Measurements from ENCODE around the gene MUTYH. TPM values are rescaled to one million over a fixed set of nuclear protein-coding genes. Genes with fewer than 3 reads are reported as not detected.

The MUTYH gene
- total and polyA plus RNA-seq, 9 donors, result 10.6 to 38.8 (median 25.3) TPM

- H3K4me3 ChIP-seq, result no peak overlapping the region
- TF ChIP-seq CTCF (IDR thresholded peaks at IDR 0.05), result no peak
- TF ChIP-seq EP300 (IDR thresholded peaks at IDR 0.05), result no peak
- TF ChIP-seq POLR2A (IDR thresholded peaks at IDR 0.05), result no peak
- intact Hi-C loops (cut with DNase I), result no loop called here
- H3K27me3 ChIP-seq, result no peaks in the 10 kb centered on the region
- no peaks in the 10 kb centered on the region for H3K9me3 ChIP-seq
- WGBS, 3 donors, result 41 to 44% (median 43%) methylated on average over 4 of the region's 4 CpGs
- DNase-seq, result no peak
- no peaks in the 10 kb centered on the region for H3K4me1 ChIP-seq (ENCODE audit: insufficient read depth)
- no peak overlapping the region for H3K27ac ChIP-seq
- no peaks in the 10 kb centered on the region for H3K36me3 ChIP-seq
Measured at GRCh38 chr1:45317166-45317565, 23.1 kb downstream of the MUTYH start.

GRCh38 chr1:45314266-45314665 lies 26.0 kb downstream of the MUTYH start:
- intact Hi-C loops (cut with DNase I), result no loop called here
- no peaks in the 10 kb centered on the region for H3K27me3 ChIP-seq
- H3K4me1 ChIP-seq (ENCODE audit: insufficient read depth), result no peaks in the 10 kb centered on the region
- no peak overlapping the region for H3K4me3 ChIP-seq
- no peaks in the 10 kb centered on the region for H3K9me3 ChIP-seq
- no peak overlapping the region for H3K27ac ChIP-seq
- TF ChIP-seq CTCF (IDR thresholded peaks at IDR 0.05), result no peak
- H3K36me3 ChIP-seq, result no peaks in the 10 kb centered on the region
- WGBS, 3 donors, result 72 to 83% (median 80%) methylated on average over 3 of the region's 3 CpGs
- DNase-seq, result no peak

GRCh38 chr1:45306905-45307304 lies 33.3 kb downstream of the MUTYH start:
- Histone ChIP-seq H3K27me3 (no peaks in the 10 kb centered on the region), H3K4me1 (ENCODE audit: insufficient read depth) (no peaks in the 10 kb centered on the region), H3K27ac (no peak overlapping the region), H3K9me3 (no peaks in the 10 kb centered on the region), H3K36me3 (no peaks in the 10 kb centered on the region), H3K4me3 (no peak overlapping the region)
- intact Hi-C loops (cut with DNase I), result loop anchor here in 1 of 4 donors (10.0 kb wide), 1 partner anchor 502 kb away; the partner anchor contains the start of genes BTBD19, DYNLT4 and PLK3
- WGBS, 3 donors, result 77 to 83% (median 79%) methylated on average over 3 of the region's 3 CpGs
- TF ChIP-seq CTCF (IDR thresholded peaks at IDR 0.05) (no peak), POLR2A (IDR thresholded peaks at IDR 0.05) (no peak), EP300 (IDR thresholded peaks at IDR 0.05) (no peak)
- DNase-seq, result no peak

- 56 to 62% (median 57%) methylated on average over 8 of the region's 8 CpGs for WGBS, 3 donors
- Histone ChIP-seq H3K9me3 (no peaks in the 10 kb centered on the region), H3K4me3 (no peak overlapping the region), H3K36me3 (no peaks in the 10 kb centered on the region), H3K27ac (no peak overlapping the region), H3K4me1 (ENCODE audit: insufficient read depth) (no peaks in the 10 kb centered on the region), H3K27me3 (no peaks in the 10 kb centered on the region)
- no peak for TF ChIP-seq EP300 (IDR thresholded peaks at IDR 0.05)
- no peak for TF ChIP-seq CTCF (IDR thresholded peaks at IDR 0.05)
- TF ChIP-seq POLR2A (IDR thresholded peaks at IDR 0.05), result no peak
- no peak for DNase-seq
- intact Hi-C loops (cut with DNase I), result loop anchor here in 1 of 4 donors (10.0 kb wide), 1 partner anchor 502 kb away; the partner anchor contains the start of genes BTBD19, DYNLT4 and PLK3
Measured at GRCh38 chr1:45306319-45306718, 33.9 kb downstream of the MUTYH start.

Measured in ovary (tissue), 9 donors.